Activated CD8-positive, alpha-beta memory T cell treated with anti-CD3 and anti-CD28 coated beads for 1 hour (primary cell): ENCODE measurements around the gene IL5RA.

Experiments used
- DNase-seq, 2 donors: peaks; one replicate each; pipeline ENCODE4 v3.0.0-alpha.2; 2020; ENCODE audit warnings: low read depth in 1 of 2; ENCODE audit errors: extremely low read depth in 1 of 2

IL5RA gene

DNA sequence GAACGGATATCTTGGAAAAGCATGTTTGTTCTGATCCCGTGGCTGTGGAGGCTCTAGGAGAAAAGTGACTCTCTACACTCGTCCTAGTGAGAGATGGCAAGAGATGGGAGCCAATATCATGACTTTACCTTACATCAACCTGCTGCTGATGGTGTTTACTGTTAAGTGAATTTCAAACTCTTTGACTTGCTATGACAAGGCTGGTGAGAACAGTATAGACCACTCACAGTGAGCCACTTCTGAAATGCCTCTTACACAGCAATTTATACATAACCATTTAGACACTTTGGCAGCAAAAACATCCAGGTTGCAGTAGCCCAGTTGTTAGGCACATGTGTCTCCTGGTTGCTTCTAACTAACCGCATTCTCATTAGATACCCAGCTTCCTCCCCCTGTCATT lies 43.3 kb downstream of the IL5RA start:
- no peak for DNase-seq

DNA sequence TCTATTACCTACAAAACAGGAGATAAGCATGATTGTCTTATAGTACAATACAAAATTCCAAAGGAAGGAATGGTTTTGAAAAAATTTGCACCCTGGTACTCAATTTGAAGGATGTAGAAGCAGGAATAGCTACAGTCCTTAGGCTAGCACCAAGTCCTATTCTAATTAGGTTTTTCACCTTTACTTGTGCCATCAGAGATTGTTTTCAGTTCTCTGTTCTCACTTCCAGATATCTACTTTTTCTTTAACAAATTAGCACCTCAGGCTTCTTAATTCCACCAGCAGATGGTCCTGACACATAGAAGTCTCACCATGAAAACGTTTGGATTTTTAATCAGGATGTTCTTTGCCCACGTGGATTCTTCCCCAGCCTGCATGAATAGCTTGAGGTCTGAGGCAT lies 43.8 kb downstream of the IL5RA start:
- no peak for DNase-seq

DNA sequence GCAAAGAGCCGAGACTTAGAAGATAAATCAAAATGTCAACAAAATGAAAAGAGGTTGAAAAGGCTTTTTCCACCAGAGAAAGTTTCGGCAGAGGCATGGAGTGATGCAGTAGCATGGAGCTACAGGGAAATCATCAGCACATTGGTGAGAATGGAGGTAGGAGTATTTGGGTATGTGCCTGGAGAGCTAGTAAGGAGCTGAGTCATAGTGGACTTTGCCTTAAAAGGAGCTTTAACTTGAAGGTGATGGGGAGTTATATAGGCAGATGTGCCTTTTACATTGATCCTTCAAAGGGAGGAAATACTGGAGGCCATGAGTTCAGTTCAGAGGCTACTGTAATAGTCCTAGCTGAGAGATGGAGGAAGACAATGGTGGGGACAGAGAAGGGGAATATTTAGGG lies 44.3 kb downstream of the IL5RA start:
- no peak for DNase-seq

DNA sequence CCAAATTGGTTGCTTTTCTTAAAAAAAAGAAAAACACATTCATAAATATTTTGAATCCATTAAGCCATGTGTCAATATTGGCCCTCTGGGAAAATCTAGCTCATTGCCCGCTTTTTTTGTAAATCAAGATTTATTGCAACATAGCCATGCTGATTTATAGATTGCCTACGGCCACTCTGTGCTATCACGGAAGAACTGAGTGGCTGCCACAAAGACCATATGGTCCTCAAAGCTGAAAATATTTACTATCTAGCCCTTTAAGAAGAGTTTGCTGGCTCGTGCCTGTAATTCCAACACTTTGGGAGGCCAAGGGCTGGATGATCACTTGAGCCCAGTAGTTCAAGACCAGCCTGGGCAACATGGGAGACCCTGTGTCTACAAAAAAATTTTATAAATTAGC lies 45.9 kb downstream of the IL5RA start:
- no peak for DNase-seq

DNA sequence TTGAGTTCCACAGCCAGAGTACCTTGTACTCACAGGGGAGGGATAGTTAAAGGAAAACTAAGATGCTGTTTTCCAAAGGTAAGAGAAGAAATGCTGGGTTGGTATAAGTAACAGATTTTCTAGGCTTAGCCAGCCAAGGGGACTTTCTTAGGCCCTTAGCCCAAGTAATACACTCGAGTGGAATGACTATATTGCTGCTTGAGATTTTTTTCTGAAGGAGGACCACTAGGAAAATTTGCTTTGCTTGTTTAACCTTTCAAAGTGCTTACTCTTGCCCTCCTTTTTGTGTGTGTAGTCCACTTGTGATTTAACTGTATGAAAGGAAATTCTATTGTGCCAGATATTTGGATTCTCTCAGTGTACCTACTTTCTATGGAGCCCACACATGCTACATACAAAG lies 50.5 kb downstream of the IL5RA start:
- DNase-seq: no peak

DNA sequence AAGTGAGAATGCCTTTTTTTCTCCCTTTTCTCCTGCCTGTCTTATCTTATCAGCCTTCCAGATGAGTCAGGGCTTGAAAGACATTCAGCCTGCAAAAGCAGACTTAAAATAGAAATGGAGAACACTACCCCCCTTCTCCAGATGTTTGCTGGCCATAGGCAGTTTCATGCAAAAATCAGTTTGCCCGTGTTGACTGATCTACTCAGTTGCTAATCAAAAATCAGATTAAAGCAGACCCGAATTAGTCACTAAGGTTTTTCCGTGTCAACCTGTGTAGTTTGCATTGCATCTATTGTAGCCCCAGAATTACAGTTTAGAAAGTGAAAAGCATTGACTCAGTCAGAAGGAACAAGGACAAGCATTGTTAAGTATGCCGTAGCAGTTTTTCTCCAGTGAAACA lies 56.2 kb downstream of the IL5RA start:
- no peak for DNase-seq

DNA sequence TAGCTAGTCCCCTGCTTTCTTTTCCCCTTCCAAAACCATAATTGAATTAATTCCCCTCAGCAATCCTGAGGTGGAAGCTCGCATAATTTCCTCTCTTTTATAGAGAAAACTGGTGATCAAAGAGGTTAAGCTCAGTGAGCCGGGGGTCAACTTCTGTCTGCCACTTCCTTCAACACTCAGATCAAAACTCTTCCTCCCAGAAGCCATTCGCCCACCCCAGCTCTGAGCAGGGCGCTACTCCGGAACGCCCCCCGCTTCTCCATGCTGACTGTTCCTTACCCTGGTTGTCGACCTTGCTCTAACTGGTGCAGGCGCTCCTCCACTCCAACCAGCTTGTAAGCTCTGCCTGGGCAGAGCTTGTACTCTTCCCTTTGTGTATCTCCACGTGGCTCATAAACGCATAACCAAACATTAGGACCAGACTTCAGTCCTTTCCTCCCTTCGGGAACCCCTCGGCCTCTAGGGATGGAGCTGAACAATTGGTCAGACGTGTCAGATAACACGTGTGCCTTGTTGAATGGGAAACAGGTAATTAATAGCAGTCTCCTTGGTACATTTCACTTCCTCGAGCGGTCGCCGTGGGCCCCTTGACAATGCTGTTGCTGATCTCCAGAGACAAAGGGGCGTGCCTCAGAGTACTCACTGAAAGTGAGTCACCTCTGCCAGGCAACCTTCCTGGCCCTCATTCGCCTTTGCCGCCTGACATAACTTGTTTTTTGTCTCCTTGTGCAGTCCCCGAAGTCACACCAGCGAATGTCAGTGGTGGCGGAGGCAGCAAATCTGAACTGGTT lies 71.8 kb downstream of the IL5RA start:
- DNase-seq: no peak

DNA sequence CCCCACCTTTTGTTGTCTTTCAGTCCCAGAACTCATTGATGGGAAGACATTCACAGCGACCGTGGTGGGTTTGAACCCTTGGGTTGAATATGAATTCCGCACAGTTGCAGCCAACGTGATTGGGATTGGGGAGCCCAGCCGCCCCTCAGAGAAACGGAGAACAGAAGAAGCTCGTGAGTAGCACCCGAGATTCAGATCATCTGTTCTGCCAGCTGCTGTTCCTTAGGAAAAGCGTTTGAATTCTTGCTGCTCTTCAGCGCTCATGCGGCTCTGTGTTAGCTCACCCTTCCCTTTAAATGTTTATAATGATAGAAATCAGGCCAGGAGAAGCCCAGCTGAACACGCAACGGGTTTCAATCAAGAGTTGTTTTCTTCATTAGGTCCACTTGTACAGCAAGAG lies 73.0 kb downstream of the IL5RA start:
- DNase-seq: no peak

DNA sequence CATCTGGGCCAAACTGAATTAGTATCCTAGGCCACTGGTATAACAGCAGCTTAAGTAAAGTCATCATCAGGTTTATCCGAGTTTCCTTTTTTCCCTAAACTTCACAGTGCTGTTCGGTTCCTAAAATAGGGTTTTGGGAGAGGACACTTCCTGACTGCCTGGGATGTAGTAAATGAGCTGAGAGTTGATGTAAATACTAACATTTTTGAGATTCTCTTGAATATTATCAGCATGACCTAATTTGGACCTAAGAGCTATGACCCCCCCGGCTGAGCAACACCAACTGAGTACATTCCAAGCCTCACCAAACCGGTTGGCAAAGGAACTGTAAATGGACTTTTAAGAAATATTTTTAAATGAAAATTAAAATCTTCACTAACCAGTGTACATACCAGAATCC lies 78.8 kb downstream of the IL5RA start:
- DNase-seq: no peak

DNA sequence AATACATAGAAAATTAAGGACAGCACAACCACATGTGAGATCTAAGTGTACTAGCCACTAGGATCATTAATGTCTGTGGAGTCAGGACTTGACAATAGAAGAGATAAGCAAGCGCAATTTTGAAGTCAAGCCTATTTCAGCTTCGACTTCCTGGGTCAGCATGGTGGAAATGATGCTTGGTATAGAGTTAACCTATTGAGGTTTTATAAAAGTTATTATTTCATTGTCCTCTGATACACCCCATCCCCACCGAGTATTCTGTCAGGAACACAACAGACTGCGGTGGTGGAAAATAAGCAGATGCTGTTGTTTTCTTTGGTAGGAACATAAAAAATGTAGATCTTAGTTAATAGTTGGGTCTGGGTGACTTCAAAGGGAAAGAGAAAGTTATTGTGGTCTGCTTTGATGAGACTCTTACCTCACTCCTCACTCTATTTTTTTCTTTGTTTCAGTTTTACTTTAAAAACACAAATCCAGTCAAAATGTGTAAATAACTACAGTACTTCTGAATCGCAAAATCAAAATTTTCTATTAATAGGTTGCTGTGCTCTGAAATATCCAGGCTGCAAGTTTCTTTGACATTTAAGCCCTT lies 82.1 kb downstream of the IL5RA start:
- DNase-seq: no peak

DNA sequence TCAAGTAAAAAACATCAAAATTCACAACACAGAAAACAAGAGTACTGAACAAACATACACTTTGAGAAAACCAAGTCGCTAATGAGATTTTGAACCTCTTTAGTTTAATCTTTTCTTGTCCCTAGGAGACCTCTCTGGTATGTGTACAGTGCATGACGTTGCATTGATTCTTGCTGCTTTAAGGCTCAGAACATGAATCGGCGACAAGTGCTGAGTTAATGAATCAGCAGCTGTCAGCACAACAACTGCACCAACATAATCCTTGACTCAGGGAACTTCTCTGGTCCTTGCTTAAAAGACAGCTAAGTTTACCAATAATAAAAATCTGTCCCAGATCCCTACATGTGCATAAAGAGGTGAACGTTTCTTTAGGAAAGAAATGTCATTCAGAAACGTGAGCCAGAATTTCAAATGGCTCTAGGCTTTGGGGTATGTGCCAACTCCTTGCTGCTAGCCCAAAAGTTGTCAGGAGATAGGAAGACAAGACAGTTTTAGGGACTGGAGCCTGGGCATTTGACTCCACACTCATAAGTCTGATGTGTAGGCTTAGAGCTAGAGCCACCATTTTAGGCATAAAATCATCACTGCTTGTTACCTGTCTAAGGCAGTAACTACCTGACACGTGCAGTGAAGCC lies 86.9 kb downstream of the IL5RA start:
- no peak for DNase-seq

DNA sequence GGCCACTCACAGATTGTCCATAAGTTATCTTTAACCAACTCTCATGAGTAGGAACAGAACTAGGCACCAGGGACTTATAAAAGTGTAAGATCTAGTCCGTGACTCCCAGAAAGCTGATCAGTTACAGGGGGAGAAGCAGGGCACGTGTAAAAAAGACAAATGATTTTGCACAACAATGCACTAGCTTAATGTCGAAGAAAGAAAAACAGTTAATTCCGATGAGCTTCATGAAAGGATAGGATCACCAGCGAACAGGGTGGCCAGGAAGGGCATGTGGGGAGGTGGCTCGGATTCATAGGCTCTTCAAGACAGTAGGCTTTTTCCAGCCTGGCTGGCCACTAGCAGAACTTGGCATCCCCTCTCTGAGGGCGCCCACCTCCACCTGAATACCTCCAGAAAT lies 90.0 kb downstream of the IL5RA start:
- no peak for DNase-seq
